Panc1 (cell line): Measurements from ENCODE around the gene DNAH3. TPM values are rescaled to one million over a fixed set of nuclear protein-coding genes. Genes with fewer than 3 reads are reported as not detected.
"Not testable (repeated sequence)": the region's sequence is repeated elsewhere in the genome, so short reads cannot be mapped to it uniquely, and the experiment has no call there.

Source experiments
- ATAC-seq: fragments of 200-7000 bp; cut with Tn5 transposase; 2 replicates; pipeline ENCODE4 v1.9.1; 2020; ENCODE audit warnings: mild to moderate bottlenecking, moderate library complexity
- BruUV-seq: library from RNA; stranded (reverse); fragments of 400-500 nt; replicated peaks from 2 replicates; lab custom pipeline; 2021; lab: Mats Ljungman, UMichigan
- CTCF ChIA-PET: fragments of 300-600 bp; sonication (Branson Sonifier 250); formaldehyde crosslinking; loops from one replicate; lab custom pipeline; 2022; ENCODE audit warnings: antibody characterized with exemption; lab: Charles Lee
- POLR2A ChIA-PET: fragments of 300-600 bp; sonication (Branson Sonifier 250); formaldehyde crosslinking; loops from one replicate; lab custom pipeline; 2022; ENCODE audit warnings: antibody characterized with exemption; lab: Charles Lee
- DNase-seq: peaks from one replicate; pipeline ENCODE4 v3.0.0-alpha.2; 2010; ENCODE audit warnings: low read depth, low spot score
- H3K27ac ChIP-seq: 2 replicates; pipeline ENCODE4 v1.5.1; 2011; ENCODE audit warnings: mild to moderate bottlenecking, low read length, inconsistent platforms
- H3K27me3 ChIP-seq: fragments of 200-500 bp; sonication (Bioruptor generic); 2 replicates; pipeline ENCODE4 v1.6.0; 2014; ENCODE audit warnings: low read length, inconsistent platforms; ENCODE audit not compliant: control insufficient read depth, insufficient read depth
- H3K36me3 ChIP-seq: fragments of 200-500 bp; sonication (Bioruptor generic); 2 replicates; pipeline ENCODE4 v1.5.1; 2014; ENCODE audit warnings: inconsistent platforms, mild to moderate bottlenecking, low read length, moderate library complexity; ENCODE audit not compliant: control insufficient read depth, insufficient read depth
- H3K4me1 ChIP-seq: 2 replicates; pipeline ENCODE4 v1.5.1; 2011; ENCODE audit warnings: inconsistent platforms, mild to moderate bottlenecking, low read length, moderate library complexity; ENCODE audit not compliant: control insufficient read depth, insufficient read depth
- H3K4me3 ChIP-seq, 2 experiments: 2 replicates each; pipeline ENCODE4 v1.5.1; 2011 to 2012; ENCODE audit warnings: low read depth in 2 of 2, low read length in 2 of 2, mild to moderate bottlenecking in 2 of 2, inconsistent platforms in 1 of 2, moderate library complexity in 1 of 2
- H3K9me3 ChIP-seq: fragments of 200-500 bp; sonication (Bioruptor generic); 2 replicates; pipeline ENCODE4 v1.5.1; 2014; ENCODE audit warnings: low read depth, mild to moderate bottlenecking, inconsistent platforms, low read length, moderate library complexity; ENCODE audit not compliant: control insufficient read depth, insufficient read depth
- CTCF ChIP-seq: fragments of 450-650 bp; IDR thresholded peaks from 2 replicates; pipeline ENCODE4 v1.5.1; 2017; ENCODE audit warnings: mild to moderate bottlenecking
- POLR2AphosphoS5 ChIP-seq: IDR thresholded peaks from 2 replicates; pipeline ENCODE4 v1.6.1; 2012; ENCODE audit warnings: mild to moderate bottlenecking, low read depth, low read length, moderate library complexity
- REST ChIP-seq, 2 experiments: IDR thresholded peaks; 2 replicates each; pipeline ENCODE4 v1.6.1; 2011 to 2012; ENCODE audit warnings: low read depth in 2 of 2, control low read depth in 1 of 2, low read length in 1 of 2, mild to moderate bottlenecking in 1 of 2, moderate library complexity in 1 of 2; ENCODE audit not compliant: insufficient read depth in 1 of 2
- SIN3A ChIP-seq: IDR thresholded peaks from 2 replicates; pipeline ENCODE4 v1.6.1; 2012; ENCODE audit warnings: low read depth, mild to moderate bottlenecking, low read length, moderate library complexity, borderline replicate concordance; ENCODE audit not compliant: insufficient read depth
- TCF7L2 ChIP-seq: IDR thresholded peaks from 2 replicates; pipeline ENCODE4 v1.6.1; 2011; ENCODE audit warnings: mild to moderate bottlenecking, low read depth, low read length, inconsistent platforms
- in situ Hi-C: cut with HindIII; loops from 2 replicates; pipeline ENCODE4 v1.10.0; 2016; ENCODE audit warnings: low sequenced_read_pairs, low pct_unique_long_range_greater_than_20kb
- intact Hi-C: fragments of 100-400 bp; cut with micrococcal nuclease; formaldehyde crosslinking; loops from one replicate; pipeline ENCODE4 v1.10.0; 2022; ENCODE audit not compliant: unreplicated experiment
- total RNA-seq: library from RNA; stranded (reverse); gene quantifications from one replicate; pipeline ENCODE4 v1.2.1, GENCODE V29; 2021; ENCODE audit not compliant: unreplicated experiment

DNAH3 gene
- total RNA-seq, 1 experiment from 2014 or later = 0.62 TPM

- DNase-seq, CTCF ChIA-PET, ATAC-seq, H3K4me3 ChIP-seq, BruUV-seq, H3K27ac ChIP-seq, H3K4me1 ChIP-seq, H3K9me3 ChIP-seq, H3K36me3 ChIP-seq: not testable (repeated sequence)
- intact Hi-C loops (loop anchor here (10.0 kb wide), 1 partner anchor 79 kb away; the partner anchor contains the start of gene CRYM), in situ Hi-C loops (loop anchor here (25.0 kb wide), 1 partner anchor 92 kb away; the partner anchor contains the start of gene CRYM)
- POLR2A ChIA-PET = interaction anchor here (0.6 kb wide), 1 partner anchor 103 kb away, joined by 4 read pairs; no protein-coding TSS in a partner anchor
- H3K27me3 ChIP-seq = peaks cover 14% of the 10 kb centered on the region
Observed at GRCh38 chr16:21195330-21195729, 44.7 kb upstream of the DNAH3 start.

- no peaks in the 10 kb centered on the region for H3K36me3 ChIP-seq
- ChIA-PET POLR2A (interaction anchor here (0.6 kb wide), 1 partner anchor 104 kb away, joined by 4 read pairs; no protein-coding TSS in a partner anchor), CTCF (no interaction called here)
- no peak overlapping the region for H3K4me3 ChIP-seq
- peaks cover 14% of the 10 kb centered on the region for H3K27me3 ChIP-seq
- DNase-seq (no peak), ATAC-seq (no peak)
- no peaks in the 10 kb centered on the region for H3K4me1 ChIP-seq
- no peaks in the 10 kb centered on the region for H3K9me3 ChIP-seq
- H3K27ac ChIP-seq = no peak overlapping the region
- in situ Hi-C loops (loop anchor here (25.0 kb wide), 1 partner anchor 92 kb away; the partner anchor contains the start of gene CRYM), intact Hi-C loops (loop anchor here (10.0 kb wide), 1 partner anchor 80 kb away; the partner anchor contains the start of gene CRYM)
- TF ChIP-seq REST (IDR thresholded peaks at IDR 0.05; ENCODE audit: insufficient read depth in 1 of 2, low read depth in 2 of 2, low read length in 1 of 2) = no peak
- TF ChIP-seq TCF7L2 = no peak
- no peak for TF ChIP-seq CTCF
- TF ChIP-seq SIN3A = no peak
- no peak for TF ChIP-seq POLR2AphosphoS5
- no TSS peak for BruUV-seq
Observed at GRCh38 chr16:21194771-21195301, 44.2 kb upstream of the DNAH3 start.

GRCh38 chr16:21192991-21193390 lies 42.3 kb upstream of the DNAH3 start:
- BruUV-seq = no TSS peak
- POLR2A ChIA-PET = no interaction called here

More at GRCh38 chr16:21192991-21193390, 42.3 kb upstream of the DNAH3 start:
- TF ChIP-seq POLR2AphosphoS5 (no peak), CTCF (no peak), SIN3A (no peak), REST (IDR thresholded peaks at IDR 0.05; ENCODE audit: insufficient read depth in 1 of 2, low read depth in 2 of 2, low read length in 1 of 2) (no peak), TCF7L2 (no peak)
- 0 out of 2 replicates have a peak, but pooled peaks cover 4% of the 10 kb centered on the region for H3K4me1 ChIP-seq
- CTCF ChIA-PET = no interaction called here
- peaks cover 14% of the 10 kb centered on the region for H3K27me3 ChIP-seq
- no peaks in the 10 kb centered on the region for H3K9me3 ChIP-seq
- H3K27ac ChIP-seq = no peak overlapping the region
- intact Hi-C loops = loop anchor here (10.0 kb wide), 1 partner anchor 82 kb away; the partner anchor contains the start of gene CRYM
- no peak for ATAC-seq
- no peaks in the 10 kb centered on the region for H3K36me3 ChIP-seq
- in situ Hi-C loops = loop anchor here (25.0 kb wide), 1 partner anchor 94 kb away; the partner anchor contains the start of gene CRYM
- DNase-seq = no peak
- H3K4me3 ChIP-seq = no peak overlapping the region
